SJSA1 (cell line): ENCODE measurements around the gene FAM120B. TPM values are rescaled to one million over a fixed set of nuclear protein-coding genes. Genes with fewer than 3 reads are reported as not detected.
A peak's percentile ranks its signal among the peaks of the same experiment; 100 is the strongest.

Experiments used
- DNase-seq, 2 experiments: peaks; one replicate each; pipeline ENCODE4 v3.0.0-alpha.2; 2015 to 2020; ENCODE audit warnings: low spot score in 2 of 2, low read depth in 1 of 2
- H3K27ac ChIP-seq: fragments of 250-450 bp; sonication (Bioruptor Pico); 2 replicates; pipeline ENCODE4 v1.5.1; 2020; ENCODE audit warnings: mild to moderate bottlenecking, moderate library complexity
- H3K27me3 ChIP-seq: fragments of 250-450 bp; sonication (Bioruptor Pico); replicated peaks from 2 replicates; pipeline ENCODE4 v1.5.1; 2020; ENCODE audit warnings: mild to moderate bottlenecking, moderate library complexity
- H3K36me3 ChIP-seq: fragments of 250-450 bp; sonication (Bioruptor Pico); 2 replicates; pipeline ENCODE4 v1.5.1; 2020; ENCODE audit warnings: mild to moderate bottlenecking
- H3K4me1 ChIP-seq: fragments of 250-450 bp; sonication (Bioruptor Pico); replicated peaks from 2 replicates; pipeline ENCODE4 v1.6.1; 2021; ENCODE audit warnings: mild to moderate bottlenecking
- H3K4me3 ChIP-seq: fragments of 250-450 bp; sonication (Bioruptor Pico); 2 replicates; pipeline ENCODE4 v1.5.1; 2020; ENCODE audit warnings: mild to moderate bottlenecking
- H3K9me3 ChIP-seq: fragments of 250-450 bp; sonication (Bioruptor Pico); replicated peaks from 2 replicates; pipeline ENCODE4 v1.5.1; 2020; ENCODE audit warnings: mild to moderate bottlenecking
- total RNA-seq: library from RNA; depleted of rRNA; stranded (reverse); fragments of >200 nt; shearing (Covaris generic); gene quantifications from 2 replicates; pipeline ENCODE4 v1.2.3, GENCODE V29; 2014; rRNA removed

FAM120B gene
- total RNA-seq, 1 experiment from 2014 or later = 15.0 TPM

DNA sequence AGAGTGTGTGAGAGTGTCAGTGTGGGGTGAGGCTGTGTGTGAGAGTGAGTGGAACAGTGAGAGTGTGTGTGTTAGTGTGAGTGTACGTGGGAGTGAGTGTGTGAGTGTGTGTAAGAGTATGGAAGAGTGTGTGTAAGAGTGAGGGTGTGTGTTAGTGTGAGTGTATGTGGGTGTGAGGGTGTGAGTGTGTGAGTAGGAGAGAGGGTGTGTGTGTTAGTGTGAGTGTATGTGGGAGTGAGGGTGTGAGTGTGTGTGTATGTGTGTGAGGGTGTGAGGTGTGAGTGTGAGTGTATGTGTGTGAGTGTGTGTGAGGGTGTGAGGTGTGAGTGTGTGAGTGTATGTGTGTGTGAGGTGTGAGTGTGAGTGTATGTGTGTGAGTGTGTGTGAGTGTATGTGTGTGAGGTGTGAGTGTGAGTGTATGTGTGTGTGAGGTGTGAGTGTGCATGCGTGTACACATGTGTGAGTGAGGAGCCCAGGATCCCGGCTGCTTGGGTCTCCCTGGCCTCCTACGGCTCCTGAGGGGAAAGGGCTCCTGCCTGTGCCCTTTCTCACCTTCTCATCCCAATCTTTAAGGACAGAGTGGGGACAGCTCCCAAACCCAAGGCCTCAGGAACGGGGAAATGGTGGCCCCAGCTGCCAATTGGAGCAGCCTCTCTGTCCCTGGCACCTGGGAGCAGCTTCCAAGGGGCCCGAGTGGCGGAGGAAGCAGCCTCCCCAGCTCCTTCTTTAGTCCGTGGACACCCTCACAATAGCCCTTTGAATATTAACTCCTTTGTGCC is 146.4 kb downstream of the FAM120B start:
- H3K4me3 ChIP-seq = no peak overlapping the region
- peak in 1 of 2 experiments; percentile 28 for DNase-seq
- H3K27ac ChIP-seq = no peak overlapping the region
- H3K9me3 ChIP-seq = no peaks in the 10 kb centered on the region
- no peaks in the 10 kb centered on the region for H3K27me3 ChIP-seq
- H3K36me3 ChIP-seq = no peaks in the 10 kb centered on the region
- H3K4me1 ChIP-seq = no peaks in the 10 kb centered on the region

DNA sequence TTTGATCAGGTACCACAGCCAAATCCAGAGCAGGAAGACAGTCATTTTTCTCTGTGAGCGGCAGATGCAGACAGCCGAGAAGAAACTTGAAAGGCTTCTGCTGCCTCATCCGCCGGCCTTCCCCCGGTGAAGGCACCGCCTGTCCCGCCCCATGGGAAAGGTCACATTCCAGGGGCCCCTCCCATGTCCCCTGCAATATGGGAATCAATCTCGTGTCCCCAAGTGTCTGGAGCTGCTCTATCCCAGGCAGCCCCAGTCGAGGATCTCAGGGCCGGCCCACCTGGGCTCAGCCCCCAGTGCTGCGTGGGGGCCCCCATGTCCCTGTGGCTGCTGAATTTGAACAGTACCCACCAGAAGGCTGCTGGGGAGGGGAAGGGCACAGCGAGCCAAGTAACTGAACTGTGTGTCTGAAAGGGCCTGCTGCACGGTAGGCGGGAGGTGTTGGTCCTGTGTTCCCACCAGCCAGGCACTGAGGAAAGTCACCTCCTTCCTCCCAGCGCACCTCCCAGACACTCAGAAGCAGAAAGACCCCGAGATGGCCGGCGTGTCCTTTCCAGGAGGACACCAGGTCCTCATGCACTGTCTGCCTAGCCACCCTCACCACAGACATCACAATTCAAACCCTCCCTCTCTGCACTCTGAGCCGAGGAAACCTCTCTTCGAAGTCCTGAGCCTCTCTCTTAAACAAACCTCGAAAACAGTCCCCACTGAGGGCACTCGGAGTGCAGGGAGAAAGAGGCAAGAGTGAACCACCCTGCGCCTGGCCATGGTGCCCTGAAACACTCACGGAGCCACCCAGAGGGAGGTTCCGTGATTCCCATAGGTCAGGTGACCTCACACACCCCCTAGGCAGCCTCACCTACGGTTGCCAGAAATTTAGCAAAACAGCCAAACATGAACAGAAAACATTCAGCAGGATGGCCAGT is 147.3 kb downstream of the FAM120B start:
- H3K9me3 ChIP-seq = no peaks in the 10 kb centered on the region
- H3K27me3 ChIP-seq = no peaks in the 10 kb centered on the region
- no peak overlapping the region for H3K4me3 ChIP-seq
- no peak overlapping the region for H3K27ac ChIP-seq
- no peak for DNase-seq
- H3K4me1 ChIP-seq = no peaks in the 10 kb centered on the region
- H3K36me3 ChIP-seq = no peaks in the 10 kb centered on the region

DNA sequence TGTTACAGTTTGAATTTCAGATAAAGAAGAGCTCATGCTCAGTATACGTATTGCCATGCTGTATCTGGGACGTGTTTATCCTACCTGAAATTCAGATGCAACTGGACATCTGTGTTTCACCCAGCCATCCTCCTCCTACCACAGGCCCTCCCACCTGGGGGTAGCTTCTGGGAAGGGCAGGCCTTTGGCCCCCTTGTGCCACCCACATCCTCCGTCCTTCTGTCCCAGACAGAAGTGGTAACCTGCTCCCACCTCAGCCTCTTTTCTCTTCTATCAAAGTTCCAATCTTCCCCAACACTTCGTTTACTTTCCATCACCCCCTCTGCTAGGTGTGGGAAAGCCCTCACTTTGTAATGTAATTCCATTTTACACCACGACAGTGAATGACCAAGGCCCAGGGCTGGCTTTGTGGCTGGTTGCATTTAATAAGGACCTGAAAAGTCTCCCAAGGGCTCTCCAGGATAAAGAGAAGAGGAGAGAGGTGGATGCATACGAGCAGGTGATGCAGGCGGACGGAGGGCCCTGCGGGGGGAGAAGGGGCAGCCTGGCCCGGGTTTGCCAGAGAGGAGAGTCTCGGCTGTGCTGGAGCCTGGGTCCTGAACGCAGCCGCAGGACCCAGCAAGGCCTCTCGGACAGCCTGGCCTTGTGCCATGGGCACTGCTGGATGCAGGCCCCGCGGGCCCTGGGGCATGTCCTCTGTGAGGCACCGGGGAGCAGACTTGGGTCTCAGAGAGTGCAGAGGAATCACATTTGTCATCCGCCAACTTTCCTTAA is 148.1 kb downstream of the FAM120B start:
- DNase-seq = no peak
- H3K27ac ChIP-seq = no peak overlapping the region
- H3K9me3 ChIP-seq = no peaks in the 10 kb centered on the region
- H3K4me3 ChIP-seq = no peak overlapping the region
- peaks cover 3% of the 10 kb centered on the region for H3K4me1 ChIP-seq
- H3K36me3 ChIP-seq = no peaks in the 10 kb centered on the region
- no peaks in the 10 kb centered on the region for H3K27me3 ChIP-seq

DNA sequence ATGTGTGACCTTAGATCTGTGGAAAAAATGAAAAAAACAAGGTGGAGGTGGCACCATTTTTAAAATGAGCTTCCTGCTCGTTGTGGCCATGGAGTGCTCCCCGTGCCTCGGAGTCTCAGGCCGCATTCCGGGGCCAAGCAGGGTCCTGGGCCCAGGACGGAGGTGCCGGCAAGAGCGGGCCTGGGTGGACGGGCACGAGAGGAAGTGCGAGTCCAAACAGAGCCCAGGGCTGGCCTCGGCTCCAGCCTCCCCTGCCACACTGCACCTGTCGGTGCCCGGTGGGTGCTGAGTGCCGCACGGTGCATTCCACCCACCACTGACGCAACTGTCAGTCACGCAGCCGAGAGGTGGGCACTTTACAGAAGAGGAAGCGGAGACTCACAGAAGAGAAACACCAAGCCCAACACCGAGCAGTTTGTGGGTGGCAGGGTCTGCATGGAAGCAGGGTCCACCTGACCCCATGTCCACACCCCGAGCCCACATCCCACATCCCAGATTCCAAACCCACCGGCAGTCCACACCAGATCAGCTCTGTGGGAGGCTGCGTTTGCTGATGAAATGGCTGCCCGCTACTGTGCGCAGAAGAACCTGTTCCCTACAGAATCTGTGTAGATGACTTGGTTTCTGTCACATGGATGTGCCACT is 148.9 kb downstream of the FAM120B start:
- Histone ChIP-seq H3K4me1 (peaks cover 10% of the 10 kb centered on the region), H3K4me3 (no peak overlapping the region), H3K36me3 (no peaks in the 10 kb centered on the region), H3K9me3 (no peaks in the 10 kb centered on the region), H3K27ac (no peak overlapping the region), H3K27me3 (no peaks in the 10 kb centered on the region)
- no peak for DNase-seq

DNA sequence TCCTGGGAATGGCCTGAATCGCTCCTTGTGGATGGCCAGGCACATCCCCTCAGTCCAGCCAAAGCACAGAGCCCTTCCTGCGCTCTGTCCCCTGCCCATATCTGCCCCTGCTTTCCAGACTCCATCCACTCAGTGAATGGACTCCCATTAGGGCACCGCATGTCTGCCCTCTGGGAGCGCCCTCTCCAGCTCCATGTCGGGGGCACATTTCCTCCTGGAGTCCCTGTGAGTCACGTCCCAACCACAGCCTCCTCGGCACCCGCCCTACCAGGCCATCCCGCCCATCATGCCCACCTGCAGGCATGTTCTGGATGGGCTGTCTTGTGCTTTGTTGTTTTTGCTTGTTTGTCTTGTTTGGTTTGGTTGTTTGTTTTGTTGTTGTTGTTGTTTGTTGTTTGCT is 149.8 kb downstream of the FAM120B start:
- Histone ChIP-seq H3K4me1 (peaks cover 13% of the 10 kb centered on the region), H3K36me3 (no peaks in the 10 kb centered on the region), H3K4me3 (no peak overlapping the region), H3K27me3 (no peaks in the 10 kb centered on the region), H3K27ac (no peak overlapping the region), H3K9me3 (no peaks in the 10 kb centered on the region)
- DNase-seq = no peak

Other genes with a start within 250 kb of the FAM120B start
- 0.03 TPM in 1 of 2 replicates, not detected in the other for gene DLL1, start 15.7 kb upstream of the FAM120B start, total RNA-seq
- gene PSMB1, start 246.5 kb downstream of the FAM120B start, total RNA-seq = 439 and 628 TPM in 2 replicates
- 18.0 and 25.0 TPM in 2 replicates for gene TBP, start 247.6 kb downstream of the FAM120B start, total RNA-seq